SIG-M5 treated with dmso at 0.1 percent for 504 hours (cell line): Measurements from ENCODE around the gene C16orf54.
"Not testable (repeated sequence)": the region's sequence is repeated elsewhere in the genome, so short reads cannot be mapped to it uniquely, and the experiment has no call there.

ENCODE experiments used
- DNase-seq: peaks from one replicate; lab custom pipeline; 2025; ENCODE audit not compliant: unreplicated experiment; lab: John Stamatoyannopoulos, UW

The C16orf54 gene

GRCh38 chr16:29769507-29769906, 23.7 kb upstream of the C16orf54 start:
- DNase-seq, result no peak

- DNase-seq, result no peak
Measured at GRCh38 chr16:29767062-29767461, 21.3 kb upstream of the C16orf54 start.

GRCh38 chr16:29766571-29766970, 20.8 kb upstream of the C16orf54 start:
- no peak for DNase-seq

- DNase-seq, result no peak
Measured at GRCh38 chr16:29765167-29766032, 19.6 kb upstream of the C16orf54 start.

- DNase-seq, result no peak
Measured at GRCh38 chr16:29763326-29763725, 17.5 kb upstream of the C16orf54 start.

GRCh38 chr16:29761882-29762281, 16.1 kb upstream of the C16orf54 start:
- DNase-seq, result no peak

GRCh38 chr16:29761280-29761651, 15.5 kb upstream of the C16orf54 start:
- DNase-seq, result not testable (repeated sequence)

GRCh38 chr16:29760567-29761279, 14.9 kb upstream of the C16orf54 start:
- no peak for DNase-seq

- no peak for DNase-seq
Measured at GRCh38 chr16:29757950-29758466, 12.2 kb upstream of the C16orf54 start.

- DNase-seq, result not testable (repeated sequence)
Measured at GRCh38 chr16:29757086-29757485, 11.3 kb upstream of the C16orf54 start.

GRCh38 chr16:29756654-29757053, 10.9 kb upstream of the C16orf54 start:
- no peak for DNase-seq

GRCh38 chr16:29753516-29753915, 7.7 kb upstream of the C16orf54 start:
- no peak for DNase-seq

GRCh38 chr16:29748760-29749149, 3.0 kb upstream of the C16orf54 start:
- not testable (repeated sequence) for DNase-seq

- no peak for DNase-seq
Measured at GRCh38 chr16:29747947-29748759, 2.4 kb upstream of the C16orf54 start.

GRCh38 chr16:29746518-29746917, 728 bp upstream of the C16orf54 start:
- DNase-seq, result not testable (repeated sequence)

GRCh38 chr16:29745121-29745852, 503 bp downstream of the C16orf54 start:
- DNase-seq, result peak; percentile 94

- peak; percentile 59 for DNase-seq
Measured at GRCh38 chr16:29744541-29745101, 1.2 kb downstream of the C16orf54 start.

- DNase-seq, result no peak
Measured at GRCh38 chr16:29743827-29744531, 1.8 kb downstream of the C16orf54 start.

GRCh38 chr16:29743475-29743826, 2.3 kb downstream of the C16orf54 start:
- DNase-seq, result no peak
